Measurements from ENCODE around the gene TRPM3. TPM values are rescaled to one million over a fixed set of nuclear protein-coding genes. Genes with fewer than 3 reads are reported as not detected.

The TRPM3 gene
- total and polyA plus RNA-seq, 9 of the 15 experiments (the other 6 are each of a cell fraction or from before 2014, with no cell fraction given): 0.04 TPM; not detected in 8

DNA sequence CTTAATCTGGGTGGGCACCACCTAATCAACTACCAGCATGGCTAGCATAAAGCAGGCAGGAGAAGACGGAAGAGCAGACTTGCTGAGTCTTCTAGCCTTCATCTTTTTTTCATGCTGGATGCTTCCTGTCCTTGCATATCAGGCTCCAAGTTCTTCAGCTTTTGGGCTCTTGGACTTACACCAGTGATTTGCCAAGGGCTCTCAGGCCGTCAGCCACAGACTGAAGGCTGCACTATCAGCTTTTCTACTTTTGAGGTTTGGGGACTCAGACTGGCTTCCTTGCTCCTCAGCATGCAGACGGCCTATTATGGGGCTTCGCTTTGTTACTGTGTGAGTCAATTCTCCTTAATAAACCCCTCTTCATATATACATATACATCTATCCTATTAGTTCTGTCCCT is 180.2 kb downstream of the TRPM3 start (continued):
- TF ChIP-seq HOMEZ (CRISPR knock-in tag; IDR thresholded peaks at IDR 0.05) (no peak), KAT7 (CRISPR knock-in tag; IDR thresholded peaks at IDR 0.05; ENCODE audit: borderline replicate concordance) (no peak), ARID1B (IDR thresholded peaks at IDR 0.05) (no peak)

DNA sequence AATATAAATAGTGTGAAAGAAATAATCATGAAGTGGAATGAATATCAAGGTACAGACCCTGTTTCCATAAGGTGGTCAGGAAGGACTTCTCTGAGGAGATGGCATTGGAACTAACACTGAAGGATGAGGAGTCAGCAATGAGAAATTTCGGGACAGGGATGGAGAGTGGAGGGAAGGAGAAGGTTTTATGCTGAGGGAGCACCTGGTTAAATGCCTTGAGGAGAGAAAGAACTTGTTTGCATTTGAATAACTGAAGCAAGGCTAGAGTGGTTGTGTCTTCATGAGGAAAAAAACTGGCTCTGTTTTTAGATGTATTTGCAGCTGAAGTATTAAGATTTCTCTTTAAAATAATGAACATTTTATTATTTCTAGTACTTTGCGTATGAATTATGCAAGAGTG is 180.8 kb downstream of the TRPM3 start:
- Histone ChIP-seq H3K79me2 (ENCODE audit: control insufficient read depth, insufficient read depth, low read length) (no peaks in the 10 kb centered on the region), H3K27ac (ENCODE audit: extremely low read depth, low read depth, low read length) (no peak overlapping the region), H3K9ac (ENCODE audit: insufficient read depth in 1 of 2, low read depth in 2 of 2, low read length in 2 of 2) (no peak overlapping the region), H3K9me1 (ENCODE audit: control insufficient read depth, insufficient read depth, low read length) (no peaks in the 10 kb centered on the region), H3K9me3 (replicated peaks; ENCODE audit: control insufficient read depth, insufficient read depth, low read depth, low read length) (no peaks in the 10 kb centered on the region), H4K20me1 (replicated peaks; ENCODE audit: control insufficient read depth, insufficient read depth, low read length) (no peaks in the 10 kb centered on the region), H3K27me3 (ENCODE audit: control insufficient read depth in 2 of 2, insufficient read depth in 2 of 2, low read length in 2 of 2) (no peaks in the 10 kb centered on the region), H3K36me3 (ENCODE audit: control insufficient read depth, insufficient read depth, low read length) (no peaks in the 10 kb centered on the region), H2AFZ (ENCODE audit: low read depth, low read length) (no peak overlapping the region), H3K4me3 (no peak overlapping the region), H3K4me1 (replicated peaks in 1 of 2; ENCODE audit: control insufficient read depth in 2 of 2, insufficient read depth in 2 of 2, low read length in 2 of 2) (no peaks in the 10 kb centered on the region), H3K4me2 (ENCODE audit: insufficient read depth, low read length) (no peak overlapping the region)
- FAIRE-seq (no peak), ATAC-seq (no peak), DNase-seq (ENCODE audit: extremely low read depth in 1 of 4, low spot score in 3 of 4) (no peak)
- no peak for TF ChIP-seq ZNF146 (CRISPR knock-in tag; IDR thresholded peaks at IDR 0.05; ENCODE audit: unreplicated experiment)
- TF ChIP-seq ESRRB (CRISPR knock-in tag; IDR thresholded peaks at IDR 0.05; ENCODE audit: borderline replicate concordance): no peak
- TF ChIP-seq, protein P1, sequence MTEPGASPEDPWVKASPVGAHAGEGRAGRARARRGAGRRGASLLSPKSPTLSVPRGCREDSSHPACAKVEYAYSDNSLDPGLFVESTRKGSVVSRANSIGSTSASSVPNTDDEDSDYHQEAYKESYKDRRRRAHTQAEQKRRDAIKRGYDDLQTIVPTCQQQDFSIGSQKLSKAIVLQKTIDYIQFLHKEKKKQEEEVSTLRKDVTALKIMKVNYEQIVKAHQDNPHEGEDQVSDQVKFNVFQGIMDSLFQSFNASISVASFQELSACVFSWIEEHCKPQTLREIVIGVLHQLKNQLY (CRISPR knock-in tag; conservative IDR thresholded peaks at IDR 0.05): no peak
- no peak for TF ChIP-seq HOMEZ (CRISPR knock-in tag; IDR thresholded peaks at IDR 0.05)
- TF ChIP-seq ZNF239 (CRISPR knock-in tag; IDR thresholded peaks at IDR 0.05): no peak
- TF ChIP-seq, protein P2, sequence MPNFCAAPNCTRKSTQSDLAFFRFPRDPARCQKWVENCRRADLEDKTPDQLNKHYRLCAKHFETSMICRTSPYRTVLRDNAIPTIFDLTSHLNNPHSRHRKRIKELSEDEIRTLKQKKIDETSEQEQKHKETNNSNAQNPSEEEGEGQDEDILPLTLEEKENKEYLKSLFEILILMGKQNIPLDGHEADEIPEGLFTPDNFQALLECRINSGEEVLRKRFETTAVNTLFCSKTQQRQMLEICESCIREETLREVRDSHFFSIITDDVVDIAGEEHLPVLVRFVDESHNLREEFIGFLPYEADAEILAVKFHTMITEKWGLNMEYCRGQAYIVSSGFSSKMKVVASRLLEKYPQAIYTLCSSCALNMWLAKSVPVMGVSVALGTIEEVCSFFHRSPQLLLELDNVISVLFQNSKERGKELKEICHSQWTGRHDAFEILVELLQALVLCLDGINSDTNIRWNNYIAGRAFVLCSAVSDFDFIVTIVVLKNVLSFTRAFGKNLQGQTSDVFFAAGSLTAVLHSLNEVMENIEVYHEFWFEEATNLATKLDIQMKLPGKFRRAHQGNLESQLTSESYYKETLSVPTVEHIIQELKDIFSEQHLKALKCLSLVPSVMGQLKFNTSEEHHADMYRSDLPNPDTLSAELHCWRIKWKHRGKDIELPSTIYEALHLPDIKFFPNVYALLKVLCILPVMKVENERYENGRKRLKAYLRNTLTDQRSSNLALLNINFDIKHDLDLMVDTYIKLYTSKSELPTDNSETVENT (CRISPR knock-in tag; IDR thresholded peaks at IDR 0.05): no peak
- no peak for TF ChIP-seq RB1 (IDR thresholded peaks at IDR 0.05; ENCODE audit: low read depth)
- TF ChIP-seq RNF2 (IDR thresholded peaks at IDR 0.05): no peak
- no peak for TF ChIP-seq TRIM24 (IDR thresholded peaks at IDR 0.05)
- TF ChIP-seq ZKSCAN3 (CRISPR knock-in tag; IDR thresholded peaks at IDR 0.05): no peak
- CTCF ChIA-PET (ENCODE audit: low intra/inter-chr PET ratio): no interaction called here
- WGBS (ENCODE audit: insufficient coverage, low coverage, missing lambda C conversion rate): 0% methylated on average over 2 of the region's 2 CpGs
- no TSS peak for BruUV-seq (replicated peaks)
- POLR2A ChIA-PET: no interaction called here
- in situ Hi-C loops (cut with MboI) (no loop called here), intact Hi-C loops (cut with micrococcal nuclease) (no loop called here)

All from K562 (cell line).